ENCODE results near the gene MROH2A.

The MROH2A gene

DNA sequence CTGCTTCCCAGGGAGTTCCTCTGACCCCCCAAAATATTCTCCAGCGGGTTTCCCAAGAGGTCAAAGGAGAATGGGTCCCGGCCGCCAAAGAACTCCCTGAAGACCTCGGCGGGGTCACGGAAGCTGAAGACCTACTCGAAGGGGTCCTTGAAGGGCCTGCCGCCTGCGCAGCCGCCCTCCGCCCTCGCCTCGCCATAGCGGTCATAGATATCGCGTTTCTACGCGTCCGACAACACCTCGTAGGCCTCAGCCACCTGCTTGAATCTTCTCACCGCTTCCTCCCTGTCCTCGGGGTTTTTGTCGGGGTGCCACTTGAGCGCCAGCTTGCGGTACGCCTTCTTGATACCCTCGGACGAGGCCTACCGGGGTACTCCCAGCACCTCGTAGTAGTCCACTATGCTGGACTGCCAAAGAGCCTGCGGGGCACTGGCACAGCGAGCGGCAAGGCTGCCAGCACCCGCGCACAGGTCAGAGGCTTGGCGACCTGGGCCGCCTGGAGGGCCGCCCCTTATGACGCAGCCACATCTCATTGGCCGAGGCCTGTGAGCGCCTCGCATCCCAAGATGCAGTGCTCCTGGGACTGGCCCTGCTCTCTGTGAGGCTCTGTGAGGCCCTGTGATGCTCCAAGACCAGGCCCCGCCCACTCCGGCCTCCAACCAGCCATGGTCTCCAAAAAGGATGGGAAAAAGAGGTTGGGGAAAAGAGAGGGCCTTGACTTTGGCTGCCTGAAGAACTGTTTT is 23.1 kb upstream of the MROH2A start:
- TF ChIP-seq ZNF274 (IDR thresholded peaks at IDR 0.05; ENCODE audit: low read depth, low read length) = no peak
- H3K4me3 ChIP-seq (ENCODE audit: low read length) = no peak overlapping the region

DNA sequence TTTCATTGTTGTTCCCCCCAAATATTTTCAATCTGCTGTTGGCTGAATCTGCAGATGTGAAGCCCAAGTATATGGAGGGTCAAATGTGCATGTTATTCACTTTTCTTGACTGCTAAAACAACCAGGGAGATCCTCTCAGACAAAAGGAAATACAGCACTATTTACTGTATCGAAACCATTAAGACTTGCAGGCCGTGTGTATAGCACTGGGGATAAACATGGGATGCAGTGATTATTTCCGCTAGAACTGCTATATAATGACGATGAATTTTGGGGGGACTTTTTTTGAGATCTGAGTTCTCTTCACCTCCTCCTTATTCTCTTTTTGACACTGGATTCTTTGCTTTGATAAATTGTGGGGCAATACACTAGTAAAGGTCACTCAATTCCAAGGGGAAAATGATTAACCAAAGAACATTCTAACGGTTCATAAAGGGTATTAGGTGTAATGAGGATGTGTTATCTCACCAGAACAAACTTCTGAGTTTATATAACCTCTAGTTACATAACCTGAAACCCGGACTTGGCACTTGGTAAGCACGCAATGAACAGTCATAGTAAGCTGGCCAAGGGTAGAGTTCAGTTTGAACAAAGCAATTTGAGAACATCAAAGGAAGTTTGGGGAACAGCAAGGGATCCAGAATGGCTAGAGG is 21.6 kb upstream of the MROH2A start:
- no peak overlapping the region for H3K4me3 ChIP-seq (ENCODE audit: low read length)
- TF ChIP-seq ZNF274 (IDR thresholded peaks at IDR 0.05; ENCODE audit: low read depth, low read length) = no peak

DNA sequence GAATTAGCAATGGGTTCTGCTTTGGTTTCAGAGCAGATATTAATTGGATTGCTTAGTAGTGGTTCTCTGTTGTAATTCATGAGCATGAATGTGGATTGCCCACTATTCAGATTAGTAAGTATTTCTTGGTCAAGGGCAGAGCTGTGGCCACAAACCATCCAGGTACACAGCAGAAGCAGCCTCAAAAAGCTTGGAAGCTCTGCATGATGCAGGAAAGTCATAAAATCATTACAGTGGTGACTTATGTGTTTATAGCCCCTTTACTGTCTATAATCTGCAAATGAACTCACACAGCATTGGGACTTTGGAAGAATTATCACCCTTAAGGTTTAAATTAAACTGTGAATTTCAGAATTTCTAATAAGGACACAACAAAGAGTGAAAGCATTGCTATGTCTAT is 20.0 kb upstream of the MROH2A start:
- no peak for TF ChIP-seq ZNF274 (IDR thresholded peaks at IDR 0.05; ENCODE audit: low read depth, low read length)

DNA sequence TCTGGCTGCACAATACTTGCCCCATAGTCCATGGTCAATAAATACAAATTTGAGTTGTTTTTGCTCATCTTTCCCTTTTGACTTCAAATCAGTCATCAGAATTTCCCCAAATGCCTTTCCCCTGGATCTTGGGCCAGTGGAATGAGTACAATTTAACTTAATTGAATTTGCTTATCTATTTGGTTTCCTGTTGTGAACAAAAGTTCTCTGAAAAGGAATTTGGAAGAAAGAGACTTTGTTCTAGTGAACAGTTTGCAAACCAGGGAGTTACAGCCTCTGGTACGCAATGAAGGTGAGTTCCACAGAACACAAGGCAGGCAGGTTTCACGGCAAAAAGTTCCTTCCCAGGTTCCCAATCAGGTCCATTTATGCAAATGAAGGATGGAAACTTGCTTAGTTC is 19.3 kb upstream of the MROH2A start:
- no peak overlapping the region for H3K4me3 ChIP-seq (ENCODE audit: low read length)
- no peak for TF ChIP-seq ZNF274 (IDR thresholded peaks at IDR 0.05; ENCODE audit: low read depth, low read length)

More for the DNA sequence above, 20.0 kb upstream of the MROH2A start:
- no peak overlapping the region for H3K4me3 ChIP-seq (ENCODE audit: low read length)

DNA sequence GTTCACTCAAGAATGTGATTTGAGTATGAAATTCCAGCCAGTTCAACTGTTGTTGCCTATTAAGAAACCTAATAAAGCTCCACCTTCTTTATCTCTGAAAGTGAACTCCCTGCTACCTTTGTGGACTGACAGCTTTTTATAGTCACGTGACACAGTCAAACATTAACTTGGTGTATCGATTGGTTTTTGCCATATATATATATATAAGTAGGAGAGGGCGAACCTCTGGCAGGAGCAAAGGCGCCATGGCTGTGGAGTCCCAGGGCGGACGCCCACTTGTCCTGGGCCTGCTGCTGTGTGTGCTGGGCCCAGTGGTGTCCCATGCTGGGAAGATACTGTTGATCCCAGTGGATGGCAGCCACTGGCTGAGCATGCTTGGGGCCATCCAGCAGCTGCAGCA is 18.1 kb upstream of the MROH2A start, which contains the start of gene UGT1A1:
TSS of gene UGT1A1 (plus strand) at position 228 of the 400 bp plus-strand sequence. CDS start at position 246, 18 bp downstream.
- TF ChIP-seq ZNF274 (IDR thresholded peaks at IDR 0.05; ENCODE audit: low read depth, low read length) = no peak
- no peak within 1 kb of the TSS for H3K4me3 ChIP-seq (ENCODE audit: low read length)

DNA sequence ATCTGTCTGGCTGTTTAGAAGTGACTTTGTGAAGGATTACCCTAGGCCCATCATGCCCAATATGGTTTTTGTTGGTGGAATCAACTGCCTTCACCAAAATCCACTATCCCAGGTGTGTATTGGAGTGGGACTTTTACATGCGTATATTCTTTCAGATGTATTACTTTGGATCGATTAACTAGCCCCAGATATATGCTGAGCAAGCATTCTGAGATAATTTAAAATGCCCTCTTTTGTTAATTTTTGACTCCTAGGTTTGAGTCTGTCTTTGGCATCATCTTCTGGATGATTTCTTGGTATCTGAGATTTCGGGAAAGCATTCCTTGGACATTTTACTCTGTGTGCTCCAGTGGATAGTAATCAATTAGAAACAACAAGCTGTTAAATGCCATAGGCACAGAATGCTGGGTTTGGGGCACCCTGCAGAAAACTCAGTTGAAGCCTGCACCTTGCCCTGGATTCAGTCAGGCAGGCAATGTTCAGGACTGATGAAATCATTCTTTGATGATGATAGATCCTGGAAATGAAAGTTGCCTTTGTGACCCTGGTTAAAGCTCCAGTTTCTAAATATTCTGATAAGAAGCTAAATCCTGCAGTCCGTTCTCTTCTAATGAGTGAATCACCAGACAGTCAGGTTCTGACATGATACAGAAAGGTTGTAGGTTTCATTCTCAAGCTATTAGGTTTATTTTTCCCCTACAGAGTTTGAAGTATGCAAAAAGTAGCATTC is 16.9 kb upstream of the MROH2A start:
- no peak for TF ChIP-seq ZNF274 (IDR thresholded peaks at IDR 0.05; ENCODE audit: low read depth, low read length)
- H3K4me3 ChIP-seq (ENCODE audit: low read length) = no peak overlapping the region

DNA sequence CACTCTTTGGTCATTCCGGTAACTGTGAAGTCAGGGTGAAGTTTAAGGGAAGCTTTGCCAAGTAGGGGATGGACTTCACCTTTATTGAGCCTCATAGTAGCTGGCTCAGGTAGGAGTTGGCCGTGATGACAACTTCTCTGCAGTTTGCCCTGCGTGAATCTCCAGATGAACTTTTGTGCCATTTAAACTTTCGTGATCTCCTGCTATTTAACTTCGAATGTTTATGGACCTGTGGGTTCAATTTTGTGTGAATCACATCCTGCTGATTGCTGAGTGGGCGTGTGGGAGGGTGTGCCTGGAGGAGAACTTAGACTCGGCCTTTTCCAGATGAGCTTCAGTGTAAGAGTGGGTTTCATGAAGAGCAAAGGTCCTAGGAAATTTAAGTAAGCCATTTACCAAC is 13.9 kb upstream of the MROH2A start:
- no peak overlapping the region for H3K4me3 ChIP-seq (ENCODE audit: low read length)
- TF ChIP-seq ZNF274 (IDR thresholded peaks at IDR 0.05; ENCODE audit: low read depth, low read length) = no peak

DNA sequence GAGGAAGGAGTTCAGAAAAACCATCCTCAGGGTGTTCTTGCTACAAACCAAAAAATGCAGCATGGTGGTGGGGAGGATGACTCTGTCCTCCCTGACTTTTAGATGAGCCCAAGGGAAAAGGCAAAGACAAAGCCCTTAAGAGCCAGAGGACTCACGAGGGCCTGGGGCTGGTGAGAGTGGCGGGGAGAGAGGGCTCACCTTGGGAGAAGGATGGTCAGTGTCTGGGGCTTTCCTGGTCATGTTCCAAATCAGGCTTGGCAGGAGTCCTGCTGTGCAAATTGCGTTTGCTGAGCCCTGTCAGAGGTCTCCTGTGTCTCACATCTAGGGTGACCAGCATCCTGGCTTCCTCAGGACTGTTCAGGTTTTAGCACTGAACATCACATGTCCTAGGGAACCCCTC is 13.4 kb upstream of the MROH2A start:
- no peak for TF ChIP-seq ZNF274 (IDR thresholded peaks at IDR 0.05; ENCODE audit: low read depth, low read length)
- no peak overlapping the region for H3K4me3 ChIP-seq (ENCODE audit: low read length)

DNA sequence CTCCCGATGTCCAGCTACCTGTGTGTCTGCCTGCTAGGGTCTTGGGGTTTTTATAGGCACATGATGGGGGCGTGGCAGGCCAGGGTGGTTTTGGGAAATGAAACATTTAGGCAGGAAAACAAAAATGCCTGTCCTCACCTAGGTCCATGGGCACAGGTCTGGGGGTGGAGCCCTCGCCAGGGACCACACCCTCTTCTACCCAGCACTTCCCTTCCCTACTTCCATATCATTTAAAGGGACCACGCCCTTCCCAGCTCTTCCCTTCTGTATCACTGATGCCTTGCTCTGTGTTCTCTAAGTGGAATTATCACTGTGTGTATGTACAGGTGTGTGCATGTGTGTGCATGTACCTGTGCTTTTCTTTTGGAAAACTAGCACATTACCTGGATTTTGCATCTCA is 11.7 kb upstream of the MROH2A start:
- no peak overlapping the region for H3K4me3 ChIP-seq (ENCODE audit: low read length)
- TF ChIP-seq ZNF274 (IDR thresholded peaks at IDR 0.05; ENCODE audit: low read depth, low read length) = no peak

DNA sequence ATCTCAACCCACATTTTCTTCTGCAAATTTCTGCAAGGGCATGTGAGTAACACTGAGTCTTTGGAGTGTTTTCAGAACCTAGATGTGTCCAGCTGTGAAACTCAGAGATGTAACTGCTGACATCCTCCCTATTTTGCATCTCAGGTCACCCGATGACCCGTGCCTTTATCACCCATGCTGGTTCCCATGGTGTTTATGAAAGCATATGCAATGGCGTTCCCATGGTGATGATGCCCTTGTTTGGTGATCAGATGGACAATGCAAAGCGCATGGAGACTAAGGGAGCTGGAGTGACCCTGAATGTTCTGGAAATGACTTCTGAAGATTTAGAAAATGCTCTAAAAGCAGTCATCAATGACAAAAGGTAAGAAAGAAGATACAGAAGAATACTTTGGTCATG is 10.1 kb upstream of the MROH2A start:
- TF ChIP-seq ZNF274 (IDR thresholded peaks at IDR 0.05; ENCODE audit: low read depth, low read length) = no peak

DNA sequence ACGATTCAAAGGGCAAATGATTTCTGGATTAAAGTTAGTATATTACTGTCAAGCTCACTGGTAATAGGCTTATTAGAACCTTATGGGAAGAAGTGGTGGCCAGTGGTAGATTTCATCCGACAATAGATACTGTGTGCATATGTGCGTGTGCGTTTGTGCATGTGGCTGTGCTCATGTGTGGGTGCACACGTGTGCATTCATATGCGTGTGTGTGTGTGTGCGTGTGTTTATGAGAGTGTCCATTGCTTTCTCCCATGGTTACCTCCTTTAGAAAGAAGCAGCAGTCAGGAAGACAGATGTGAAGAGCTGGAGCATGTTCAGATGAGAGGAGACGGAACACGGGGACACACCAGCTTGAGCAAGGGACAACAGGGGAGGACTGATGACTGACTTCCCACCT is 8.9 kb upstream of the MROH2A start:
- TF ChIP-seq ZNF274 (IDR thresholded peaks at IDR 0.05; ENCODE audit: low read depth, low read length) = no peak
- H3K4me3 ChIP-seq (ENCODE audit: low read length) = no peak overlapping the region

More for the DNA sequence above, 10.1 kb upstream of the MROH2A start:
- no peak overlapping the region for H3K4me3 ChIP-seq (ENCODE audit: low read length)

DNA sequence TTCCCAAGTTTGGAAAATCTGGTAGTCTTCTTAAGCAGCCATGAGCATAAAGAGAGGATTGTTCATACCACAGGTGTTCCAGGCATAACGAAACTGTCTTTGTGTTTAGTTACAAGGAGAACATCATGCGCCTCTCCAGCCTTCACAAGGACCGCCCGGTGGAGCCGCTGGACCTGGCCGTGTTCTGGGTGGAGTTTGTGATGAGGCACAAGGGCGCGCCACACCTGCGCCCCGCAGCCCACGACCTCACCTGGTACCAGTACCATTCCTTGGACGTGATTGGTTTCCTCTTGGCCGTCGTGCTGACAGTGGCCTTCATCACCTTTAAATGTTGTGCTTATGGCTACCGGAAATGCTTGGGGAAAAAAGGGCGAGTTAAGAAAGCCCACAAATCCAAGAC is 6.0 kb upstream of the MROH2A start:
- no peak overlapping the region for H3K4me3 ChIP-seq (ENCODE audit: low read length)
- TF ChIP-seq ZNF274 (IDR thresholded peaks at IDR 0.05; ENCODE audit: low read depth, low read length) = no peak

DNA sequence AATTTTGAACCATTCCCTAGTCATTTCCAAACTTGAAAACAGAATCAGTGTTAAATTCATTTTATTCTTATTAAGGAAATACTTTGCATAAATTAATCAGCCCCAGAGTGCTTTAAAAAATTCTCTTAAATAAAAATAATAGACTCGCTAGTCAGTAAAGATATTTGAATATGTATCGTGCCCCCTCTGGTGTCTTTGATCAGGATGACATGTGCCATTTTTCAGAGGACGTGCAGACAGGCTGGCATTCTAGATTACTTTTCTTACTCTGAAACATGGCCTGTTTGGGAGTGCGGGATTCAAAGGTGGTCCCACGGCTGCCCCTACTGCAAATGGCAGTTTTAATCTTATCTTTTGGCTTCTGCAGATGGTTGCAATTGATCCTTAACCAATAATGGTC is 5.5 kb upstream of the MROH2A start:
- no peak overlapping the region for H3K4me3 ChIP-seq (ENCODE audit: low read length)
- TF ChIP-seq ZNF274 (IDR thresholded peaks at IDR 0.05; ENCODE audit: low read depth, low read length) = no peak

DNA sequence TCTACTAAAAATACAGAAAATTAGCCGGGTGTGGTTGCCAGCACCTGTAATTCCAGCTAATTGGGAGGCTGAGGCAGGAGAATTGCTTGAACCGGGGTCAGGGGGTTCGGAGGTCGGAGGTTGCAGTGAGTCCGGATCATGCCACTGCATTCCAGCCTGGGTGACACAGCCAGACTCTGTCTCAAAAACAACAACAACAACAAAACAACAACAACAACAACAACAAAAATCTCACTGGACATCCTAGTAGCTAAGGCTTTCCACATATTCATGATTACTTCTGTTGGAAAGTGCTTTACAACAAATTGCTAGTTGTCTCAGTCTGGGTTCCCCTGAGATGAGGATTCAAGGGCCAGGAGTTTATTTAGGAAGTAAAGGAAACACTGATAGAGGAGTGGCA is 4.3 kb upstream of the MROH2A start:
- no peak for TF ChIP-seq ZNF274 (IDR thresholded peaks at IDR 0.05; ENCODE audit: low read depth, low read length)

DNA sequence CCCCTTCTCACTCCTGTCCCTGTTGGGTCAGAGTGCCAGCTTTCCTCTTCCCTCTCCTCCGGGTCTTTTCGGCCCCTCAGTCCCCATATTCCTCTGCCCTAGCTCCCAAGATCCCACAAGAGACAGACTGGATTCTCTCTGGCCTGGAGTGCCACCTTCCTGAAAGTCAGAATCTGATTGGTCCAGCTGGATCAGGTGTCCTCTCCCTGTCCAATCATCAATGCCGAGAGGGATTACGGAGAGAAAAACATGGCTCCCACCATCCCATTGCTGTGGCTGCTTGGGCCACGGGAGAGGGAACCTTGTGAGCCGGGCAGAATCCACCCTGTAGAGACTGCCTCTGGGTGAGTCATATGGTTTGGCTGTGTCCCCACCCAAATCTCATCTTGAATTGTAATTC is 2.7 kb upstream of the MROH2A start:
- no peak overlapping the region for H3K4me3 ChIP-seq (ENCODE audit: low read length)
- TF ChIP-seq ZNF274 (IDR thresholded peaks at IDR 0.05; ENCODE audit: low read depth, low read length) = no peak

More for the DNA sequence above, 4.3 kb upstream of the MROH2A start:
- H3K4me3 ChIP-seq (ENCODE audit: low read length) = no peak overlapping the region

Measured in GM08714 (cell line).